Neural cell (in vitro differentiated cells): ENCODE measurements around the gene MS4A8. TPM values are rescaled to one million over a fixed set of nuclear protein-coding genes. Genes with fewer than 3 reads are reported as not detected.
"Not testable (repeated sequence)": the region's sequence is repeated elsewhere in the genome, so short reads cannot be mapped to it uniquely, and the experiment has no call there.

Source experiments
- H2AFZ ChIP-seq: fragments of 200-600, 300-800 bp; sonication (generic), shearing (Covaris generic); 2 replicates; pipeline ENCODE4 v1.6.0; 2014; ENCODE audit warnings: low read depth, mild to moderate bottlenecking, antibody characterized with exemption, low read length, moderate library complexity
- H3F3A ChIP-seq: fragments of 200-600 bp; shearing (Covaris generic); 2 replicates; pipeline ENCODE4 v1.6.1; 2016; ENCODE audit warnings: mild to moderate bottlenecking, moderate library complexity, mixed read lengths, antibody characterized with exemption, low read length; ENCODE audit not compliant: insufficient read depth, poor library complexity, severe bottlenecking
- H3K27ac ChIP-seq: fragments of 200-600, 300-800 bp; sonication (generic), shearing (Covaris generic); 2 replicates; pipeline ENCODE4 v1.5.1; 2014; ENCODE audit warnings: mild to moderate bottlenecking, low read length, moderate library complexity
- H3K27me3 ChIP-seq: fragments of 300-800, 200-600 bp; sonication (generic), shearing (Covaris generic); 2 replicates; pipeline ENCODE4 v1.6.0; 2014; ENCODE audit warnings: mild to moderate bottlenecking, low read depth, low read length, moderate library complexity; ENCODE audit not compliant: insufficient read depth
- H3K36me3 ChIP-seq: fragments of 300-800, 200-600 bp; sonication (generic), shearing (Covaris generic); 2 replicates; pipeline ENCODE4 v1.5.1; 2014; ENCODE audit warnings: mild to moderate bottlenecking, antibody characterized with exemption, low read length, moderate library complexity; ENCODE audit not compliant: insufficient read depth
- H3K4me2 ChIP-seq: fragments of 300-800, 200-600 bp; sonication (generic), shearing (Covaris generic); 2 replicates; pipeline ENCODE4 v1.6.0; 2014; ENCODE audit warnings: mild to moderate bottlenecking, low read length
- H3K4me3 ChIP-seq: fragments of 300-800, 200-600 bp; sonication (generic), shearing (Covaris generic); 2 replicates; pipeline ENCODE4 v1.5.1; 2014; ENCODE audit warnings: mild to moderate bottlenecking, low read length, moderate library complexity
- H3K79me2 ChIP-seq: fragments of 200-600 bp; shearing (Covaris generic); replicated peaks from 2 replicates; pipeline ENCODE4 v1.6.0; 2014; ENCODE audit warnings: mild to moderate bottlenecking, low read length, moderate library complexity; ENCODE audit not compliant: insufficient read depth
- H3K9ac ChIP-seq: fragments of 300-800, 200-600 bp; sonication (generic), shearing (Covaris generic); 2 replicates; pipeline ENCODE4 v1.6.1; 2016; ENCODE audit warnings: mild to moderate bottlenecking, low read length, mixed read lengths
- H3K9me2 ChIP-seq: fragments of 200-600 bp; shearing (Covaris generic); 2 replicates; pipeline ENCODE4 v1.6.1; 2016; ENCODE audit warnings: mild to moderate bottlenecking, low read length, mixed read lengths; ENCODE audit not compliant: insufficient read depth
- H3K9me3 ChIP-seq: fragments of 200-600, 300-800 bp; sonication (generic), shearing (Covaris generic); 2 replicates; pipeline ENCODE4 v1.6.1; 2016; ENCODE audit warnings: mild to moderate bottlenecking, mixed run types, low read length, moderate library complexity, mixed read lengths
- H4K20me1 ChIP-seq: fragments of 200-600 bp; shearing (Covaris generic); 2 replicates; pipeline ENCODE4 v1.6.1; 2016; ENCODE audit warnings: mild to moderate bottlenecking, mixed run types; ENCODE audit not compliant: insufficient read depth
- CTCF ChIP-seq: fragments of 450-650 bp; IDR thresholded peaks from 2 replicates; pipeline ENCODE4 v1.5.1; 2014; ENCODE audit warnings: antibody characterized with exemption, mild to moderate bottlenecking, moderate library complexity; ENCODE audit not compliant: poor library complexity, severe bottlenecking
- EZH2 ChIP-seq: fragments of 200-600, 300-800 bp; shearing (Covaris generic), sonication (generic); IDR thresholded peaks from 2 replicates; pipeline ENCODE4 v1.6.1; 2014; ENCODE audit warnings: antibody characterized with exemption, low read length, borderline replicate concordance, mild to moderate bottlenecking; ENCODE audit not compliant: insufficient read depth, poor library complexity, severe bottlenecking
- MXI1 ChIP-seq: fragments of 450-650 bp; conservative IDR thresholded peaks from 2 replicates; pipeline ENCODE4 v1.6.1; 2014; ENCODE audit warnings: antibody characterized with exemption, mild to moderate bottlenecking; ENCODE audit not compliant: poor library complexity, severe bottlenecking
- POLR2AphosphoS5 ChIP-seq: IDR thresholded peaks from 2 replicates; pipeline ENCODE4 v1.6.1; 2012
- RAD21 ChIP-seq: fragments of 450-650 bp; conservative IDR thresholded peaks from 2 replicates; pipeline ENCODE4 v1.6.1; 2014; ENCODE audit warnings: antibody characterized with exemption, mild to moderate bottlenecking, moderate library complexity
- REST ChIP-seq: IDR thresholded peaks from 2 replicates; pipeline ENCODE4 v1.6.1; 2012; ENCODE audit warnings: borderline replicate concordance
- SMC3 ChIP-seq: fragments of 450-650 bp; conservative IDR thresholded peaks from 2 replicates; pipeline ENCODE4 v1.6.1; 2014; ENCODE audit warnings: antibody characterized with exemption, mild to moderate bottlenecking, moderate library complexity; ENCODE audit not compliant: poor library complexity
- TAF1 ChIP-seq: IDR thresholded peaks from 2 replicates; pipeline ENCODE4 v1.6.1; 2012; ENCODE audit warnings: low read depth
- polyA plus RNA-seq: library from polyadenylated mRNA; depleted of rRNA; stranded (reverse); fragments of >200 nt; gene quantifications from 2 replicates; pipeline ENCODE4 v1.2.3, GENCODE V29; 2014

The MS4A8 gene
- polyA plus RNA-seq, 1 donor from 2014 or later: not detected

- Histone ChIP-seq H3K9me3 (no peaks in the 10 kb centered on the region), H2AFZ (no peak overlapping the region), H3K9ac (no peak overlapping the region), H3F3A (no peaks in the 10 kb centered on the region), H3K9me2 (no peaks in the 10 kb centered on the region), H3K27ac (no peak overlapping the region), H3K79me2 (no peaks in the 10 kb centered on the region), H4K20me1 (no peaks in the 10 kb centered on the region), H3K36me3 (no peaks in the 10 kb centered on the region), H3K27me3 (no peaks in the 10 kb centered on the region), H3K4me3 (no peak overlapping the region), H3K4me2 (no peak overlapping the region)
- TF ChIP-seq RAD21: no peak
- TF ChIP-seq MXI1: no peak
- no peak for TF ChIP-seq TAF1
- TF ChIP-seq SMC3: no peak
- TF ChIP-seq POLR2AphosphoS5: no peak
- no peak for TF ChIP-seq CTCF
- no peak for TF ChIP-seq EZH2
- no peak for TF ChIP-seq REST
These were observed 57.9 kb downstream of the MS4A8 start for GRCh38 chr11:60757231-60757800.

GRCh38 chr11:60758671-60759070 is 59.3 kb downstream of the MS4A8 start:
- H3K9me3 ChIP-seq, H4K20me1 ChIP-seq, H3K9ac ChIP-seq, H3K36me3 ChIP-seq, H2AFZ ChIP-seq, H3K4me3 ChIP-seq, H3F3A ChIP-seq, H3K27me3 ChIP-seq, H3K9me2 ChIP-seq, H3K4me2 ChIP-seq, H3K79me2 ChIP-seq, H3K27ac ChIP-seq: not testable (repeated sequence)

GRCh38 chr11:60759438-60760225 is 60.2 kb downstream of the MS4A8 start:
- not testable (repeated sequence) for H3K9ac ChIP-seq, H3K27me3 ChIP-seq, H3K27ac ChIP-seq, H3K9me3 ChIP-seq, H3K36me3 ChIP-seq, H3F3A ChIP-seq, H3K79me2 ChIP-seq, H3K4me3 ChIP-seq, H3K4me2 ChIP-seq, H4K20me1 ChIP-seq, H2AFZ ChIP-seq, H3K9me2 ChIP-seq
